ENCODE results near the gene DIPK1C. TPM values are rescaled to one million over a fixed set of nuclear protein-coding genes. Genes with fewer than 3 reads are reported as not detected.

The DIPK1C gene
- total and polyA plus RNA-seq, 2 of the 4 experiments (the other 2 are of a cell fraction) = not detected

- in situ Hi-C loops (cut with MboI; ENCODE audit: low sequenced_read_pairs) (no loop called here), intact Hi-C loops (cut with micrococcal nuclease) (no loop called here), dilution Hi-C loops (cut with HindIII; ENCODE audit: low sequenced_read_pairs, unreplicated experiment) (no loop called here)
- Histone ChIP-seq H2BK20ac (ENCODE audit: low read depth, low read length) (no peak overlapping the region), H2AFZ (replicated peaks; ENCODE audit: low read length, poor library complexity) (no peak overlapping the region), H3K4ac (ENCODE audit: low read depth, low read length) (no peak overlapping the region), H3K27me3 (ENCODE audit: control insufficient read depth, insufficient read depth, low read length) (peaks cover 9% of the 10 kb centered on the region; the same call in 1 of the 2 replicates), H3K23ac (ENCODE audit: low read depth, low read length) (no peak overlapping the region), H2AK9ac (replicated peaks; ENCODE audit: low read depth, low read length, poor library complexity) (no peak overlapping the region), H3K56ac (ENCODE audit: extremely low read depth, insufficient read depth, low read length) (no peak overlapping the region), H3K4me3 (ENCODE audit: insufficient read depth, low read depth, low read length) (no peak overlapping the region), H3K9me1 (ENCODE audit: insufficient read depth, low read length) (peaks cover 2% of the 10 kb centered on the region; the same call in 1 of the 2 replicates), H2BK15ac (ENCODE audit: low read depth, low read length) (no peak overlapping the region), H2AK5ac (ENCODE audit: low read depth, low read length) (no peak overlapping the region), H4K91ac (ENCODE audit: insufficient read depth, low read depth, low read length) (no peak overlapping the region), H4K8ac (ENCODE audit: low read depth in 2 of 2, low read length in 2 of 2) (no peak overlapping the region), H3K79me1 (ENCODE audit: low read depth in 1 of 2, low read length in 2 of 2) (no peaks in the 10 kb centered on the region), H3K4me1 (ENCODE audit: control insufficient read depth, insufficient read depth, low read length) (no peaks in the 10 kb centered on the region), H3K27ac (ENCODE audit: insufficient read depth, low read length) (no peak overlapping the region), H2BK120ac (ENCODE audit: low read depth, low read length) (no peak overlapping the region), H3K9ac (ENCODE audit: low read depth, low read length) (no peak overlapping the region), H2BK5ac (ENCODE audit: low read depth, low read length, poor library complexity, severe bottlenecking) (no peak overlapping the region), H4K20me1 (ENCODE audit: insufficient read depth, low read length) (no peaks in the 10 kb centered on the region), H3K14ac (replicated peaks; ENCODE audit: low read depth, low read length) (no peak overlapping the region), H3K4me2 (ENCODE audit: low read depth, low read length) (no peak overlapping the region), H3K36me3 (ENCODE audit: control insufficient read depth, insufficient read depth, low read length) (no peaks in the 10 kb centered on the region), H3K18ac (ENCODE audit: low read depth, low read length) (no peak overlapping the region), H3K9me3 (ENCODE audit: control insufficient read depth, insufficient read depth, low read length) (no peaks in the 10 kb centered on the region), H4K5ac (ENCODE audit: low read depth, low read length) (no peak overlapping the region)
- ATAC-seq (ENCODE audit: low read depth) = no peak
- WGBS, 2 experiments (ENCODE audit: extremely low coverage in 2 of 2, insufficient read length in 1 of 2) = no CpG with 5 or more reads among the region's 3 CpGs
- no peak for DNase-seq
- POLR2A ChIA-PET (ENCODE audit: unreplicated experiment) = no interaction called here
- CTCF ChIA-PET = no interaction called here
- TF ChIP-seq SMC3 (IDR thresholded peaks at IDR 0.05; ENCODE audit: low read depth, low read length) (no peak), RFX5 (IDR thresholded peaks at IDR 0.05; ENCODE audit: low read depth, low read length) (no peak), MXI1 (IDR thresholded peaks at IDR 0.05; ENCODE audit: borderline replicate concordance, low read depth, low read length) (no peak), CHD1 (IDR thresholded peaks at IDR 0.05; ENCODE audit: low read depth, low read length) (no peak), CTCF (conservative IDR thresholded peaks at IDR 0.05; ENCODE audit: low read depth, low read length) (no peak), MAFK (IDR thresholded peaks at IDR 0.05; ENCODE audit: low read depth, low read length) (no peak), BHLHE40 (IDR thresholded peaks at IDR 0.05; ENCODE audit: low read depth, low read length) (no peak), USF2 (IDR thresholded peaks at IDR 0.05; ENCODE audit: low read depth, low read length) (no peak), FOS (IDR thresholded peaks at IDR 0.05; ENCODE audit: low read depth, low read length) (no peak), POLR2A (IDR thresholded peaks at IDR 0.05; ENCODE audit: low read depth, low read length) (no peak), RCOR1 (IDR thresholded peaks at IDR 0.05; ENCODE audit: insufficient replicate concordance, low read length) (no peak), NFE2L2 (IDR thresholded peaks at IDR 0.05; ENCODE audit: low read depth, low read length) (no peak), ELK1 (IDR thresholded peaks at IDR 0.05; ENCODE audit: borderline replicate concordance, low read depth, low read length) (no peak), CEBPB (IDR thresholded peaks at IDR 0.05; ENCODE audit: low read depth, low read length) (no peak), RAD21 (IDR thresholded peaks at IDR 0.05; ENCODE audit: low read length) (no peak), MAZ (IDR thresholded peaks at IDR 0.05; ENCODE audit: borderline replicate concordance, low read depth, low read length) (no peak)
- no TSS peak for BruUV-seq (replicated peaks)
Observed at GRCh38 chr18:74422541-74422940, 34.6 kb downstream of the DIPK1C start.

Measured in IMR-90 (cell line).